NCI-H146 treated with DMSO at 0.1 percent for 48 hours (cell line): Measurements from ENCODE around the gene DNAH10.
A peak's percentile ranks its signal among the peaks of the same experiment; 100 is the strongest.
"Not testable (repeated sequence)": the region's sequence is repeated elsewhere in the genome, so short reads cannot be mapped to it uniquely, and the experiment has no call there.

ENCODE experiments used
- DNase-seq: peaks from one replicate; lab custom pipeline; 2025; ENCODE audit not compliant: unreplicated experiment; lab: John Stamatoyannopoulos, UW

Gene DNAH10

GRCh38 chr12:123903301-123904065 is 141.4 kb downstream of the DNAH10 start:
- DNase-seq = no peak

- DNase-seq = peak; percentile 15
Observed at GRCh38 chr12:123905319-123905925, 143.3 kb downstream of the DNAH10 start.

DNA sequence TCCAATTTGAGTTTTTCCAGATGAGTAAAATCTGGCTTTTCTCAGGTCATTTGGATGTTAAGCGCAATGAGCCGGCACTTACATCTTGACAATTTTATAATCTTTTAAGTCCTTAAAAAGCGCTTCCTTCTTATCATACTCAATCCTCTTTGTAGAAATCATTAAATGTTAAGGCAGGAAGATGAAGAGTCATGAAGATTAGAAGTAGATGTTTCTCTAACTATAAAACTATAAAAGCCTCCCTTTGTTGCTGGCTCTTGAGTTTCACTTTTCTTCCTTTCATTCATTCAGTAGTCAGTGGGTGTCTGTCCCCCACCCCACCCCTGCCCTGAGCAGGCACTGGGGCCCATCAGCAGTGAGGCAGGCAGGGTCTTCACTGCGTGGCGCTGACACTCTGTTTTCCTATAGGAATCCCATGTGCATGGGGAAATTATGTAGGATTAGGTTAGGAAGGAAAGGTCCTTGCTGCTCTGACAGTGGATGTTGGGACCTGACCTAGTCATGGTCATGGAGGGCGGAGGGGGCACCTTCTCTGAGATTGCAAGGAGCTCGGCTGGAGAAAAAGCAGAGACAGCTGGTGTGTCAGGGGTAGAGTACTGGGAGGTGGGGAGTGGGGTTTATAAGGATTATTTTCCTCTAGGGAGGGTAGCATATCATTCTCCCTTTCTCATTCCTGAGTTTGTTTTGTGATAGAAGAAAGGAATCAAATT is 144.8 kb downstream of the DNAH10 start:
- DNase-seq = no peak

DNA sequence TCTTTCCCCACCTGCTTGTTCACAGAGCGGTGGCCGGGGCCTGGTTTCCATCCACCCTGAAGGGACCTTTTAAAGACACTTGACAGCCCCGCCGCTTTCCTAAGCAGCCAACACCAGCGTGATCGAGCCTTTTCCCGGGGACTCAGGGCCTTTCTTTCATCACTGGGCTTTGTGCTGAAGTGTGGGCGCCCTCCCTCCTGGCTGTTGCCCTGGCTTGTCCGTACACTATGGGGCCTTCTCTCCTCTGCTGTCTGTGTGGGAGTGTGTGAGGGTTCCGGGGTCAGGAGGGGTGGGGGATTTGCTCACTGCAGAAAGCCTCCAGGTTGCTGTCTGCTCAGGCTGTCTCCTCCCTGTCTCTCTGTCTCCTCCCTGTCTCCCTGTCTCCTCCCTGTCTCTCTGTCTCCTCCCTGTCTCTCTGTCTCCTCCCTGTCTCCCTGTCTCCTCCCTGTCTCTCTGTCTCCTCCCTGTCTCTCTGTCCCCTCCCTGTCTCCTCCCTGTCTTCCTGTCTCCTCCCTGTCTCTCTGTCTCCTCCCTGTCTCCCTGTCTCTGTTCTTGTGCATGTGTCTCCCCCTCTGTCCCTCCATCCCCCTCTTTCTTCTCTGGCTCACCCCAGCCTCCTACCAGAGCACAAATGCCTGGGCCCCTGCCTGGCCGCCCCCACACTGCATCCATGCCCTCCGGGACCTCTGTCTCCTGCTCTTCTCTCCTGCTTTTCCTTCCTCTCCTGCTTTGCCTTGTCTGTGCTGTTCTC is 145.8 kb downstream of the DNAH10 start:
- DNase-seq = no peak

GRCh38 chr12:123908884-123909725 is 147.0 kb downstream of the DNAH10 start:
- DNase-seq = no peak

DNA sequence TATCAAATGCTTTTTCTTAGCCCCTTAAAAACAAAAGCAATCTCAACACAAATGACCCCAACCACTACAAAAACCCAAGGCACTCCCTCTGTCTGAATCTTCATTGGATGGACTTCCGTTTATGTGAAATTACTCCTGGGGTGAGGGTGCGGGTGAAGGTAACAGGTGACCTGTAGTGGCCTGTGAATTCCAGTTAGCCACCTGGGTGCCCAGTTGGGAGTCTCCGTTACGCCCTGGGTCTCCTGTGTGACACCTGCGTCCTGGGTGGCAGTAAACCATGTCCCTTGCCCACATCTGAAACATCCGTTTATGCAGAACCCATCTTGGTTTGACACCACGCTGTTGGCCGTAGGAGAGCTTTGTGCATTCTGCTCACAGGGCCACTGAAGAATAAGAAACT is 148.0 kb downstream of the DNAH10 start:
- DNase-seq = no peak

DNA sequence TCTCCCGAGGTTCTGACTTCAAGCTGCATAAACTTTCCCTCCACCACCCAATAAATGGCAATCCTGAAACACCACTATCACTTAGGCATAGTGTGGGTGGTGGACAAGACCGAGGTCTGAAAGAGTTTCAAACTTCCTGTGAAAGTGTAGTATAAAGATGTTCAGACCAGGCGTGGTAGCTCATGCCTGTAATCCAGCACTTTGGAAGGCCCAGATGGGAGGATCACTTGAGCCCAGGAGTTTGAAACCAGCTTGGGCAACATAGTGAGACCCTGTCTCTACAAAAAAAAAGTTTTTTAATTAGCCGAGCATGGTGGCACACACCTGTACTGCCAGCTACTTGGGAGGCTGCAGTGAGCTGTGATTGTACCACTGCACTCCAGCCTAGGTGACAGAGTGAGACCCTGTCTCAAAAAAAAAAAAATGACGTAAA is 148.7 kb downstream of the DNAH10 start:
- DNase-seq = no peak

DNA sequence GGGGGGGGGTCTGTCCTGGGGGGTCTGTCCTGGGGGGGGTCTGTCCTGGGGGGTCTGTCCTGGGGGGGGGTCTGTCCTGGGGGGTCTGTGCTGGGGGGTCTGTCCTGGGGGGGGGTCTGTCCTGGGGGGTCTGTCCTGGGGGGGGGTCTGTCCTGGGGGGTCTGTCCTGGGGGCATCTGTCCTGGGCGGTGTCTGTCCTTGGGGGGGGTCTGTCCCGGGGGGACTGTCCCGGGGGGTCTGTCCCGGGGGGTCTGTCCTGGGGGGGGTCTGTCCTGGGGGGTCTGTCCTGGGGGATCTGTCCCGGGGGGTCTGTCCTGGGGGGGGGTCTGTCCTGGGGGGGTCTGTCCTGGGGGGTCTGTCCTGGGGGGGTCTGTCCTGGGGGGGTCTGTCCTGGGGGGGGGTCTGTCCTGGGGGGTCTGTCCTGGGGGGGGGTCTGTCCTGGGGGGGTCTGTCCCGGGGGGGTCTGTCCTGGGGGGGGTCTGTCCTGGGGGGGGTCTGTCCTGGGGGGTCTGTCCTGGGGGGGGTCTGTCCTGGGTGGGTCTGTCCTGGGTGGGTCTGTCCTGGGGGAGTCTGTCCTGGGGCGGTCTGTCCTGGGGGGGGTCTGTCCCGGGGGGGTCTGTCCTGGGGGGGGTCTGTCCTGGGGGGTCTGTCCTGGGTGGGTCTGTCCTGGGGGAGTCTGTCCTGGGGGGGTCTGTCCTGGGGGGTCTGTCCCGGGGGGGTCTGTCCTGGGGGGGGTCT is 149.7 kb downstream of the DNAH10 start:
- not testable (repeated sequence) for DNase-seq

- DNase-seq = peak; percentile 20
Observed at GRCh38 chr12:123912415-123913380, 150.6 kb downstream of the DNAH10 start.

DNA sequence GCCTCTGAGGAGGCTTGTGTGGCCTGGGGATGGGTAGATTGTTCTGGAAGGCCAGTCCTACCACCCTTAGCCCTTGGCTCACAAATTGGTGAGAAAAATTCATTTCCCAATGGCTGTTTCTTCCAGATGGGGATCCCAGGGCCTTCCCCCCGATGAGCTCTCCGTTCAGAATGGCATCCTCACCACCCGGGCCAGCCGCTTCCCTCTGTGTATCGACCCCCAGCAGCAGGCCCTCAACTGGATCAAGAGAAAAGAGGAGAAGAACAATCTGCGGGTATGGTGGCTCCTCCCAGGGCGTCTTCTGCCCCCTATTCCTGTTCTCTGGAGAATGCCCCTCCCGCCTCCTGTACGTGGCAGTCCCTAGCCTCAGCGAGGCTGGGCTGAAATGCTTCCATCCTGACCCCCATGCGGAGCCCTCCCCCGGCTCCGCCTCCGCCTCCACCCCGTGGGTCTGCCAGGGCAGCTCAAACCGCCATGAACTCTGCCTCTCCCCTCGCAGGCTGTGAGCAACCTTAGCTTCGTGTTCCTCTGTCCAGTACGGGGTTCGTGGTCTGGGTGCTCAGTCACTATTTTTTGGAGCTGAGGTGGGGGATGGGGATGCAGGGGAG is 152.7 kb downstream of the DNAH10 start:
- DNase-seq = no peak

GRCh38 chr12:123916729-123917128 is 154.6 kb downstream of the DNAH10 start:
- no peak for DNase-seq

DNA sequence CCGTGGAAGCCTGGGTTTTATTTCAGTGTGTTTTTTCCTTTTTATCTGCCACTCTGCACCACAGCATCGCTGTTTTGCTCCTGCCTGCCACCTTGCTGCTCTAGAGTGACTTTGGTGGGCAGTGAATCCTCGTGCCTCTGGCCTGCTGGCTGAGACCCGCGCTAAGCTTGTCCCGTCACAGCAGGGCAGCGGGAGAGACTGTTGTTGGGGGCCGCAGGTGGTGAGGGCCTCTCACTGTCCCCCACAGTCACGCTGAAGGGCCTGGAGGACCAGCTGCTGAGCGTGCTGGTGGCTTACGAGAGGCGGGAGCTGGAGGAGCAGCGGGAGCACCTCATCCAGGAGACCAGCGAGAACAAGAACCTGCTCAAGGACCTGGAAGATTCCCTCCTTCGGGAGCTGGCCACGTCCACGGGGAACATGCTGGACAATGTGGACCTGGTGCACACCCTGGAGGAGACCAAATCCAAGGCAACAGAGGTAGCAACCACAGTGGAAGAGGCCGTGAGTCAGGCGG is 155.3 kb downstream of the DNAH10 start:
- DNase-seq = no peak

DNA sequence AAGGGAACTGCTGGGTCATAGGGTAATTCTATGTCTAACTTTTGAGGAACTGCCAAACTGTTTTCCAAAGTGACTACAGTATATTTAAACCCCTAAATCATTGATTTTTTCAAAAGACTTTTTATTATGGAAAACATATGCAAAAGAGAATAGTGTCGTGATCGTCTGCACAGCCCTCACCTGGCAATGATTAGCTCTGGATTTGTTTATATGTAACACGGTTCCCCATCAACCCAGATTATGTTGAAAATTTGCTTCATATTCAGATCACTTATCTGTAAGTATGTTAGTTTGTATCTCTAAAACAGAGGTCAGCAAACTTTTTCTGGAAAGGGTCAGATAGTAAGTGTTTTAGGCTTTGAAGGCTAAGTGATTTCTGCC is 157.9 kb downstream of the DNAH10 start:
- DNase-seq = no peak

GRCh38 chr12:123923038-123923437 is 160.9 kb downstream of the DNAH10 start:
- DNase-seq = no peak

DNA sequence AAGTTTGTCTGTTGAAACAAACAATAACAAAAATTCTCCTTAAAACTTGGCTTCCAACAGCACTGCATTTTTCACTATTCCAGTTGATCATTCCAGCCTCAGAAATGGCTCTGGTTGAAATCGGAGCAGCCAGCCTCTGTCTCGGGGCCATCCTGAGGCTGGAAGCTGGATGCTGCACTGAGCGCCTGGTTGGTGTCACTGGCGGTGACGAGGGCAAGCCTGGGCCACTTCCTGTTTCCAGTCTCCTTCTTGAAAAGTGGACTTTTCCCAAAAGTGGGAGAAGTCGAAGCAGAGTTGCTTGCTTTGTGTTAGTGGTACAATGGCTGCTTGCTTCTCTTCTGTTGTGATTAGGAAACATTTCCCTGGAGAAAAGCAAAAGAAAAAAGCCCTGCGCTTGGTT is 161.8 kb downstream of the DNAH10 start:
- DNase-seq = no peak

DNA sequence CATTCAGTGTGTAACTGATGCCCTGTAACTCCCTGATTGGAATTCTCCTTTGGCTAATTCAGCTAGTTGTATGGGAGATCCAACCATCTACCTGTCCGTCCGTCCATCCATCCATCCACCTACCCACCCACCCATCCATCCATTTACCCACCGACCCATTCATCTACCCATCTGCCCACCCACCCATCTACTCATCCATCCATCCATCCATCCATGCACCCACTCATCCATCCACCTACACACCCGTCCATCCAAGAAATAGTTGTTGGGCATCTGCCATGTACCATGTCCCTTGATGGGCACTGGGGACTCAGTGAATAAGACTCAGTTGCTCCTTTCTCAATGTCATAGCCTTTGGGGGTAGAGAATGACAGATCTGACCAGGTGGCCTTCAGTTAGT is 162.4 kb downstream of the DNAH10 start:
- no peak for DNase-seq

DNA sequence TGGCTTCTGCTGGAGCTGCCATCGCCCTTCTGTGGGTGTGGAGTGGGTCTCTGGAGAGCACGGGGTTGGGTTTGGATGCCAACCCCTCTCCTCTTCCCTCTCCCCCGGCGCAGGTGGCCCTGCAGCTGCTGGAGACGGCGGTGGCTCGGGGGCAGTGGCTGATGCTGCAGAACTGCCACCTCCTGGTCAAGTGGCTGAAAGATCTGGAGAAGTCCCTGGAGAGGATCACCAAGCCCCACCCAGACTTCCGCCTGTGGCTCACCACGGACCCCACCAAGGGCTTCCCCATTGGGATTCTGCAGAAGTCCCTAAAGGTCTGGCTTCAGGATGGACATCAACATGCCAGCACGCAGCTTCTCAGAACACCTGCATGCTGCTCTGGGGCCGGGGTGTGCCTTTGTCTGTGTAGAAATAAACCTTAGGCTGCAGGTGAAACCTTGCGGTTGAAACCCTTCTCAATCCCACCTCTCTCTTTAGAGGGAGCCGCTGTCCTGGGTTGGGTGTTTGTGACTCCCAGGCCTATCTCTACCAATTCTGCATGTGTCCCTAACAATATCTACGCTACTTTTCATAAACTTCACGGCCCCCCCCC is 166.3 kb downstream of the DNAH10 start:
- DNase-seq = peak; percentile 16

GRCh38 chr12:123928897-123929296 is 166.8 kb downstream of the DNAH10 start:
- no peak for DNase-seq
